ENCODE data around the gene FHIT.

The FHIT gene

DNA sequence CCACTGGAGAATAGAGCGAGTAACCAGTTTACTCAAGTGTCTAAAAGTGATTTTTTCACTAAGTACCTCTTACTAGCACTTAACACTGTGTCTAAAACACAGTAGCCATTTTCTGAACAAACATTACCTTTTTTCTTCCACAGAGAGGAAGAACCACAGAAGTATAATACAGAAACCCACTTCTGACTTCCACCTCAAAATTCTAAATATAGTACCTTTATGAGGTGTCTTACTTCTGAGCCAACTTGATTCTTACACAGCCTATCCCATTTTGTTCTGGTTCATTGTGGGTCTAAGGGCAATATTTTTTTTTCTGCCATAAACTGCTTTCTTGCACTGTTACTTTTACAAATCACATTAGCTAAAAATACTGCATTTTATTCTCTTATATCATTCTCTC is 821.0 kb downstream of the FHIT start:
- TF ChIP-seq, protein P1, sequence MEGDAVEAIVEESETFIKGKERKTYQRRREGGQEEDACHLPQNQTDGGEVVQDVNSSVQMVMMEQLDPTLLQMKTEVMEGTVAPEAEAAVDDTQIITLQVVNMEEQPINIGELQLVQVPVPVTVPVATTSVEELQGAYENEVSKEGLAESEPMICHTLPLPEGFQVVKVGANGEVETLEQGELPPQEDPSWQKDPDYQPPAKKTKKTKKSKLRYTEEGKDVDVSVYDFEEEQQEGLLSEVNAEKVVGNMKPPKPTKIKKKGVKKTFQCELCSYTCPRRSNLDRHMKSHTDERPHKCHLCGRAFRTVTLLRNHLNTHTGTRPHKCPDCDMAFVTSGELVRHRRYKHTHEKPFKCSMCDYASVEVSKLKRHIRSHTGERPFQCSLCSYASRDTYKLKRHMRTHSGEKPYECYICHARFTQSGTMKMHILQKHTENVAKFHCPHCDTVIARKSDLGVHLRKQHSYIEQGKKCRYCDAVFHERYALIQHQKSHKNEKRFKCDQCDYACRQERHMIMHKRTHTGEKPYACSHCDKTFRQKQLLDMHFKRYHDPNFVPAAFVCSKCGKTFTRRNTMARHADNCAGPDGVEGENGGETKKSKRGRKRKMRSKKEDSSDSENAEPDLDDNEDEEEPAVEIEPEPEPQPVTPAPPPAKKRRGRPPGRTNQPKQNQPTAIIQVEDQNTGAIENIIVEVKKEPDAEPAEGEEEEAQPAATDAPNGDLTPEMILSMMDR (IDR thresholded peaks at IDR 0.05; ENCODE audit: insufficient read depth, low read length, poor library complexity, severe bottlenecking), result no peak
- no peak for TF ChIP-seq EZH2phosphoT487 (conservative IDR thresholded peaks at IDR 0.05; ENCODE audit: low read length)
- Histone ChIP-seq H3K36me3 (ENCODE audit: low read length) (no peaks in the 10 kb centered on the region), H3K27me3 (ENCODE audit: low read length) (no peaks in the 10 kb centered on the region), H3K27ac (ENCODE audit: low read depth, low read length) (no peak overlapping the region), H4K20me1 (ENCODE audit: low read depth, low read length) (no peaks in the 10 kb centered on the region), H3K9me2 (replicated peaks; ENCODE audit: insufficient read depth, low read length) (no peaks in the 10 kb centered on the region), H3K9ac (ENCODE audit: low read length) (no peak overlapping the region), H3K79me2 (ENCODE audit: insufficient read depth, low read length) (no peaks in the 10 kb centered on the region), H2AFZ (ENCODE audit: low read depth, low read length, severe bottlenecking) (no peak overlapping the region), H3K4me3 (ENCODE audit: insufficient read depth, low read length, poor library complexity, severe bottlenecking) (no peak overlapping the region), H3K9me3 (ENCODE audit: insufficient read depth, low read length) (no peaks in the 10 kb centered on the region), H3K4me2 (ENCODE audit: low read depth, low read length, poor library complexity, severe bottlenecking) (no peak overlapping the region), H3F3A (ENCODE audit: insufficient read depth) (no peaks in the 10 kb centered on the region)

- Histone ChIP-seq H3K27ac (ENCODE audit: low read depth, low read length) (no peak overlapping the region), H2AFZ (ENCODE audit: low read depth, low read length, severe bottlenecking) (no peak overlapping the region), H3K9me3 (ENCODE audit: insufficient read depth, low read length) (no peaks in the 10 kb centered on the region), H4K20me1 (ENCODE audit: low read depth, low read length) (no peaks in the 10 kb centered on the region), H3K4me2 (ENCODE audit: low read depth, low read length, poor library complexity, severe bottlenecking) (no peak overlapping the region), H3K27me3 (ENCODE audit: low read length) (no peaks in the 10 kb centered on the region), H3K79me2 (ENCODE audit: insufficient read depth, low read length) (no peaks in the 10 kb centered on the region), H3F3A (ENCODE audit: insufficient read depth) (no peaks in the 10 kb centered on the region), H3K4me3 (ENCODE audit: insufficient read depth, low read length, poor library complexity, severe bottlenecking) (no peak overlapping the region), H3K9me2 (replicated peaks; ENCODE audit: insufficient read depth, low read length) (no peaks in the 10 kb centered on the region), H3K9ac (ENCODE audit: low read length) (no peak overlapping the region), H3K36me3 (ENCODE audit: low read length) (no peaks in the 10 kb centered on the region)
- TF ChIP-seq, protein P1 (IDR thresholded peaks at IDR 0.05; ENCODE audit: insufficient read depth, low read length, poor library complexity, severe bottlenecking), result no peak
- TF ChIP-seq EZH2phosphoT487 (conservative IDR thresholded peaks at IDR 0.05; ENCODE audit: low read length), result no peak
These were observed 824.1 kb downstream of the FHIT start for GRCh38 chr3:60427109-60427508.

- H3K4me2 ChIP-seq (ENCODE audit: low read depth, low read length, poor library complexity, severe bottlenecking), result no peak overlapping the region
- no peaks in the 10 kb centered on the region for H3K9me2 ChIP-seq (replicated peaks; ENCODE audit: insufficient read depth, low read length)
- no peaks in the 10 kb centered on the region for H3K36me3 ChIP-seq (ENCODE audit: low read length)
- H3K9me3 ChIP-seq (ENCODE audit: insufficient read depth, low read length), result no peaks in the 10 kb centered on the region
- H3F3A ChIP-seq (ENCODE audit: insufficient read depth), result no peaks in the 10 kb centered on the region
- H4K20me1 ChIP-seq (ENCODE audit: low read depth, low read length), result no peaks in the 10 kb centered on the region
- no peak overlapping the region for H3K4me3 ChIP-seq (ENCODE audit: insufficient read depth, low read length, poor library complexity, severe bottlenecking)
- no peak overlapping the region for H3K27ac ChIP-seq (ENCODE audit: low read depth, low read length)
- H3K27me3 ChIP-seq (ENCODE audit: low read length), result no peaks in the 10 kb centered on the region
- no peak overlapping the region for H2AFZ ChIP-seq (ENCODE audit: low read depth, low read length, severe bottlenecking)
- no peak for TF ChIP-seq EZH2phosphoT487 (conservative IDR thresholded peaks at IDR 0.05; ENCODE audit: low read length)
- TF ChIP-seq, protein P1 (IDR thresholded peaks at IDR 0.05; ENCODE audit: insufficient read depth, low read length, poor library complexity, severe bottlenecking), result no peak
- H3K9ac ChIP-seq (ENCODE audit: low read length), result no peak overlapping the region
- H3K79me2 ChIP-seq (ENCODE audit: insufficient read depth, low read length), result no peaks in the 10 kb centered on the region
These were observed 826.3 kb downstream of the FHIT start for GRCh38 chr3:60424942-60425341.
